GM19351 (cell line): ENCODE data around the gene KIRREL3.
"Not testable (repeated sequence)": the region's sequence is repeated elsewhere in the genome, so short reads cannot be mapped to it uniquely, and the experiment has no call there.

Source experiments
- ATAC-seq: cut with Tn5 transposase; IDR thresholded peaks from one replicate; pipeline ENCODE4 v1.9.1; 2021; ENCODE audit warnings: mild to moderate bottlenecking, moderate library complexity; ENCODE audit not compliant: unreplicated experiment

Gene KIRREL3

GRCh38 chr11:126382641-126383040 lies 617.9 kb downstream of the KIRREL3 start:
- ATAC-seq = not testable (repeated sequence)

GRCh38 chr11:126381960-126382359 lies 618.6 kb downstream of the KIRREL3 start:
- ATAC-seq = not testable (repeated sequence)

- no peak for ATAC-seq
These were observed 619.7 kb downstream of the KIRREL3 start for GRCh38 chr11:126380909-126381308.

GRCh38 chr11:126378763-126379162 lies 621.8 kb downstream of the KIRREL3 start:
- ATAC-seq = no peak

- ATAC-seq = no peak
These were observed 624.8 kb downstream of the KIRREL3 start for GRCh38 chr11:126375726-126376125.

GRCh38 chr11:126374562-126375300 lies 625.8 kb downstream of the KIRREL3 start:
- ATAC-seq = not testable (repeated sequence)

GRCh38 chr11:126373389-126374066 lies 627.0 kb downstream of the KIRREL3 start:
- ATAC-seq = not testable (repeated sequence)
